ENCODE data around the gene TMEM151B.

GRCh38 chr6:44232676-44233566 is 37.3 kb upstream of the TMEM151B start:
- TF ChIP-seq POLR2A (IDR thresholded peaks at IDR 0.05; ENCODE audit: low read depth, low read length) (no peak), SPI1 (IDR thresholded peaks at IDR 0.05; ENCODE audit: low read depth, low read length) (no peak), POLR2AphosphoS5 (IDR thresholded peaks at IDR 0.05; ENCODE audit: low read depth, low read length) (no peak)
